HUES6 (cell line): ENCODE data around the gene TMEM95.
"Not testable (repeated sequence)": the region's sequence is repeated elsewhere in the genome, so short reads cannot be mapped to it uniquely, and the experiment has no call there.

Experiments
- H3K27ac ChIP-seq: 2 replicates; pipeline ENCODE4 v1.7.0; 2013; ENCODE audit warnings: low read depth, mild to moderate bottlenecking, low read length, inconsistent platforms
- H3K27me3 ChIP-seq: 2 replicates; pipeline ENCODE4 v1.6.1; 2013; ENCODE audit warnings: low read length; ENCODE audit not compliant: control insufficient read depth, insufficient read depth
- H3K36me3 ChIP-seq: 2 replicates; pipeline ENCODE4 v1.6.1; 2013; ENCODE audit warnings: low read length; ENCODE audit not compliant: control insufficient read depth, insufficient read depth
- H3K4me1 ChIP-seq: 2 replicates; pipeline ENCODE4 v1.6.1; 2013; ENCODE audit warnings: low read length; ENCODE audit not compliant: control insufficient read depth, insufficient read depth
- H3K4me3 ChIP-seq: 2 replicates; pipeline ENCODE4 v1.5.1; 2013; ENCODE audit warnings: low read depth, low read length
- H3K9ac ChIP-seq: one replicate; pipeline ENCODE4 v1.6.1; 2013; ENCODE audit warnings: mild to moderate bottlenecking, low read length
- H3K9me3 ChIP-seq: 2 replicates; pipeline ENCODE4 v1.6.1; 2013; ENCODE audit warnings: low read depth, low read length; ENCODE audit not compliant: control insufficient read depth, insufficient read depth

Gene TMEM95

GRCh38 chr17:7352503-7352889 is 2.5 kb upstream of the TMEM95 start:
- no peaks in the 10 kb centered on the region for H3K9me3 ChIP-seq
- peaks cover 27% of the 10 kb centered on the region for H3K4me1 ChIP-seq
- H3K36me3 ChIP-seq, result no peaks in the 10 kb centered on the region
- H3K27ac ChIP-seq, result peak overlapping the region; percentile 98; the same call in 1 of the 2 replicates
- peak overlapping the region; percentile 95 for H3K9ac ChIP-seq
- H3K27me3 ChIP-seq, result 0 out of 2 replicates have a peak, but pooled peaks cover 6% of the 10 kb centered on the region
- peak overlapping the region; percentile 91 for H3K4me3 ChIP-seq

GRCh38 chr17:7352910-7353635 is 1.9 kb upstream of the TMEM95 start:
- H3K4me3 ChIP-seq, result peak overlapping the region; percentile 91
- no peaks in the 10 kb centered on the region for H3K9me3 ChIP-seq
- 0 out of 2 replicates have a peak, but pooled peaks cover 6% of the 10 kb centered on the region for H3K27me3 ChIP-seq
- no peak overlapping the region for H3K27ac ChIP-seq
- H3K9ac ChIP-seq, result no peak overlapping the region
- H3K36me3 ChIP-seq, result no peaks in the 10 kb centered on the region
- H3K4me1 ChIP-seq, result peaks cover 27% of the 10 kb centered on the region

GRCh38 chr17:7354262-7354843 is 603 bp upstream of the TMEM95 start:
- H3K27me3 ChIP-seq, result 0 out of 2 replicates have a peak, but pooled peaks cover 6% of the 10 kb centered on the region
- peaks cover 23% of the 10 kb centered on the region for H3K4me1 ChIP-seq
- no peaks in the 10 kb centered on the region for H3K36me3 ChIP-seq
- H3K9me3 ChIP-seq, result no peaks in the 10 kb centered on the region
- H3K27ac ChIP-seq, result no peak overlapping the region
- H3K4me3 ChIP-seq, result no peak overlapping the region
- H3K9ac ChIP-seq, result no peak overlapping the region

- Histone ChIP-seq H3K27me3 (0 out of 2 replicates have a peak, but pooled peaks cover 6% of the 10 kb centered on the region), H3K4me1 (peaks cover 16% of the 10 kb centered on the region), H3K9me3 (no peaks in the 10 kb centered on the region), H3K4me3 (no peak overlapping the region), H3K36me3 (no peaks in the 10 kb centered on the region), H3K27ac (no peak overlapping the region), H3K9ac (no peak overlapping the region)
Observed at GRCh38 chr17:7355573-7355972, 617 bp downstream of the TMEM95 start.

- Histone ChIP-seq H3K4me1 (peaks cover 16% of the 10 kb centered on the region), H3K9ac (no peak overlapping the region), H3K4me3 (peak overlapping the region; percentile 44), H3K9me3 (no peaks in the 10 kb centered on the region), H3K36me3 (no peaks in the 10 kb centered on the region), H3K27ac (no peak overlapping the region), H3K27me3 (0 out of 2 replicates have a peak, but pooled peaks cover 6% of the 10 kb centered on the region)
Observed at GRCh38 chr17:7356072-7356549, 1.2 kb downstream of the TMEM95 start.

GRCh38 chr17:7356756-7357155 is 1.8 kb downstream of the TMEM95 start:
- no peaks in the 10 kb centered on the region for H3K36me3 ChIP-seq
- H3K27ac ChIP-seq, result no peak overlapping the region
- no peak overlapping the region for H3K9ac ChIP-seq
- H3K4me1 ChIP-seq, result peaks cover 16% of the 10 kb centered on the region
- H3K9me3 ChIP-seq, result no peaks in the 10 kb centered on the region
- H3K4me3 ChIP-seq, result no peak overlapping the region
- H3K27me3 ChIP-seq, result 0 out of 2 replicates have a peak, but pooled peaks cover 6% of the 10 kb centered on the region

GRCh38 chr17:7357381-7357780 is 2.4 kb downstream of the TMEM95 start:
- Histone ChIP-seq H3K27me3 (0 out of 2 replicates have a peak, but pooled peaks cover 6% of the 10 kb centered on the region), H3K4me3 (no peak overlapping the region), H3K36me3 (no peaks in the 10 kb centered on the region), H3K9ac (no peak overlapping the region), H3K9me3 (no peaks in the 10 kb centered on the region), H3K4me1 (peaks cover 15% of the 10 kb centered on the region), H3K27ac (no peak overlapping the region)

GRCh38 chr17:7361906-7362305 is 7.0 kb downstream of the TMEM95 start:
- H3K9me3 ChIP-seq, result no peaks in the 10 kb centered on the region
- no peak overlapping the region for H3K4me3 ChIP-seq
- no peaks in the 10 kb centered on the region for H3K4me1 ChIP-seq
- no peak overlapping the region for H3K27ac ChIP-seq
- no peaks in the 10 kb centered on the region for H3K36me3 ChIP-seq
- H3K9ac ChIP-seq, result no peak overlapping the region
- no peaks in the 10 kb centered on the region for H3K27me3 ChIP-seq

- H3K4me1 ChIP-seq, result peaks cover 6% of the 10 kb centered on the region; the same call in 1 of the 2 replicates
- H3K9me3 ChIP-seq, result no peaks in the 10 kb centered on the region
- no peaks in the 10 kb centered on the region for H3K36me3 ChIP-seq
- no peaks in the 10 kb centered on the region for H3K27me3 ChIP-seq
- no peak overlapping the region for H3K4me3 ChIP-seq
- H3K27ac ChIP-seq, result no peak overlapping the region
- no peak overlapping the region for H3K9ac ChIP-seq
Observed at GRCh38 chr17:7363311-7363710, 8.4 kb downstream of the TMEM95 start.

GRCh38 chr17:7365963-7366362 is 11.0 kb downstream of the TMEM95 start:
- H3K4me1 ChIP-seq, H3K9ac ChIP-seq, H3K9me3 ChIP-seq, H3K4me3 ChIP-seq, H3K27ac ChIP-seq, H3K36me3 ChIP-seq, H3K27me3 ChIP-seq: not testable (repeated sequence)

- Histone ChIP-seq H3K9me3 (no peaks in the 10 kb centered on the region), H3K9ac (no peak overlapping the region), H3K27me3 (no peaks in the 10 kb centered on the region), H3K4me3 (no peak overlapping the region), H3K27ac (no peak overlapping the region), H3K36me3 (no peaks in the 10 kb centered on the region), H3K4me1 (peaks cover 8% of the 10 kb centered on the region; the same call in 1 of the 2 replicates)
Observed at GRCh38 chr17:7367083-7367482, 12.1 kb downstream of the TMEM95 start.
